HepG2 (cell line): ENCODE measurements around the gene XPO5. TPM values are rescaled to one million over a fixed set of nuclear protein-coding genes. Genes with fewer than 3 reads are reported as not detected.

Experiments
- ATF3 ChIP-seq: sonication (generic); formaldehyde crosslinking; IDR thresholded peaks from 2 replicates; pipeline ENCODE4 v1.4.0; 2020; ENCODE audit warnings: missing genetic modification reagents
- BATF2 ChIP-seq: sonication (generic); formaldehyde crosslinking; IDR thresholded peaks from 2 replicates; pipeline ENCODE4 v1.8.0; 2022; ENCODE audit warnings: mild to moderate bottlenecking, missing genetic modification reagents, moderate library complexity
- CBX2 ChIP-seq, 2 experiments: fragments of 200-600 bp in 1 of 2; sonication (generic); formaldehyde crosslinking in 1 of 2; IDR thresholded peaks; 2 replicates each; pipeline versions ENCODE4 v1.7.0 to v1.8.1; 2018 to 2022; ENCODE audit warnings: low read depth in 2 of 2, low read length in 1 of 2, mild to moderate bottlenecking in 1 of 2, missing genetic modification reagents in 1 of 2
- CCAR2 ChIP-seq: fragments of 200-400 bp; formaldehyde crosslinking; optimal IDR thresholded peaks from 2 replicates; pipeline ENCODE3; 2018; ENCODE audit warnings: low read depth, mild to moderate bottlenecking, low read length, moderate library complexity
- DNMT3B ChIP-seq: conservative IDR thresholded peaks from 2 replicates; pipeline ENCODE4 v1.6.1; 2016; ENCODE audit warnings: missing biosample characterization, control low read depth
- ELF4 ChIP-seq: sonication (generic); formaldehyde crosslinking; IDR thresholded peaks from 2 replicates; pipeline ENCODE4 v1.5.0; 2020; ENCODE audit warnings: missing genetic modification reagents, mild to moderate bottlenecking, moderate library complexity, borderline replicate concordance
- KDM1A ChIP-seq: IDR thresholded peaks from 2 replicates; pipeline ENCODE4 v1.6.1; 2016; ENCODE audit warnings: missing compliant biosample characterization
- MTF2 ChIP-seq: sonication (generic); formaldehyde crosslinking; IDR thresholded peaks from 2 replicates; pipeline ENCODE4 v1.5.0; 2020; ENCODE audit warnings: missing genetic modification reagents, borderline replicate concordance
- PBX2 ChIP-seq: IDR thresholded peaks from 2 replicates; pipeline ENCODE4 v1.6.1; 2016; ENCODE audit warnings: control low read depth
- SIX1 ChIP-seq: sonication (generic); formaldehyde crosslinking; IDR thresholded peaks from 2 replicates; pipeline ENCODE4 v1.4.0; 2020; ENCODE audit warnings: missing genetic modification reagents, borderline replicate concordance
- SRY ChIP-seq: sonication (generic); formaldehyde crosslinking; IDR thresholded peaks from 2 replicates; pipeline ENCODE4 v1.8.0; 2022; ENCODE audit warnings: mild to moderate bottlenecking, missing genetic modification reagents
- TP53 ChIP-seq: sonication (generic); formaldehyde crosslinking; conservative IDR thresholded peaks from 2 replicates; pipeline ENCODE4 v1.4.0; 2020; ENCODE audit warnings: missing genetic modification reagents
- ZBTB37 ChIP-seq: sonication (generic); formaldehyde crosslinking; IDR thresholded peaks from 2 replicates; pipeline ENCODE4 v1.4.0; 2020; ENCODE audit warnings: mild to moderate bottlenecking, missing genetic modification reagents
- ZFP91 ChIP-seq: sonication (generic); formaldehyde crosslinking; IDR thresholded peaks from 2 replicates; pipeline ENCODE4 v1.9.0; 2022; ENCODE audit warnings: missing genetic modification reagents, mild to moderate bottlenecking, borderline replicate concordance
- ZIK1 ChIP-seq: sonication (generic); formaldehyde crosslinking; IDR thresholded peaks from 2 replicates; pipeline ENCODE4 v1.5.0; 2020; ENCODE audit warnings: mild to moderate bottlenecking, low read depth, missing genetic modification reagents, borderline replicate concordance
- ZKSCAN5 ChIP-seq: sonication (generic); formaldehyde crosslinking; IDR thresholded peaks from 2 replicates; pipeline ENCODE4 v1.5.1; 2020; ENCODE audit warnings: mild to moderate bottlenecking, missing genetic modification reagents
- ZNF577 ChIP-seq: sonication (generic); formaldehyde crosslinking; IDR thresholded peaks from 2 replicates; pipeline ENCODE4 v1.4.0; 2020; ENCODE audit warnings: mild to moderate bottlenecking, low read depth, missing genetic modification reagents, borderline replicate concordance
- ZNF781 ChIP-seq: sonication (generic); formaldehyde crosslinking; IDR thresholded peaks from 2 replicates; pipeline ENCODE4 v1.5.1; 2020; ENCODE audit warnings: borderline replicate concordance, mild to moderate bottlenecking, missing genetic modification reagents; ENCODE audit errors: not compliant biosample characterization
- polyA plus RNA-seq, 8 experiments: library from polyadenylated mRNA; depleted of rRNA in 3 of 8; stranded (reverse) in 7 of 8; unstranded in 1 of 8; fragments of >200 nt; fragmentation: Illumina TruSeq in 4 of 8; extraction: Trizol in 4 of 8; gene quantifications; 2 replicates each; pipeline versions ENCODE4 v1.2.1 to v1.2.3, GENCODE V29; 2011 to 2016; ENCODE audit warnings: low read depth in 4 of 8, missing spikeins in 1 of 8, mixed read lengths in 1 of 8; ENCODE audit not compliant: insufficient read depth in 1 of 8
- total RNA-seq, 5 experiments: library from RNA; depleted of rRNA; stranded (reverse); fragments of >200 nt; fragmentation: Illumina TruSeq; extraction: Trizol; gene quantifications; 2 replicates each; pipeline ENCODE4 v1.2.3, GENCODE V29; 2016; ENCODE audit warnings: low read depth in 1 of 5
- TF ChIP-seq, protein P1 (sequence below): sonication (generic); formaldehyde crosslinking; IDR thresholded peaks from 2 replicates; pipeline ENCODE4 v1.9.0; 2021; ENCODE audit warnings: missing genetic modification reagents, mild to moderate bottlenecking, borderline replicate concordance
- TF ChIP-seq, protein P2 (sequence below): IDR thresholded peaks from 2 replicates; pipeline ENCODE4 v1.6.1; 2016; ENCODE audit warnings: missing biosample characterization, missing genetic modification reagents, low read depth

Gene XPO5
- total and polyA plus RNA-seq, 2 of the 13 experiments (the other 11 are each of a cell fraction or from before 2014, with no cell fraction given) = 52.2 to 68.0 TPM

GRCh38 chr6:43516367-43516696 lies 59.5 kb downstream of the XPO5 start (continued):
- no peak for TF ChIP-seq CBX2 (IDR thresholded peaks at IDR 0.05; ENCODE audit: low read depth, low read length)
- no peak for TF ChIP-seq CBX2 (CRISPR knock-in tag; IDR thresholded peaks at IDR 0.05; ENCODE audit: low read depth)
- peak; percentile 53 for TF ChIP-seq ZNF781 (CRISPR knock-in tag)
- TF ChIP-seq, protein P1, sequence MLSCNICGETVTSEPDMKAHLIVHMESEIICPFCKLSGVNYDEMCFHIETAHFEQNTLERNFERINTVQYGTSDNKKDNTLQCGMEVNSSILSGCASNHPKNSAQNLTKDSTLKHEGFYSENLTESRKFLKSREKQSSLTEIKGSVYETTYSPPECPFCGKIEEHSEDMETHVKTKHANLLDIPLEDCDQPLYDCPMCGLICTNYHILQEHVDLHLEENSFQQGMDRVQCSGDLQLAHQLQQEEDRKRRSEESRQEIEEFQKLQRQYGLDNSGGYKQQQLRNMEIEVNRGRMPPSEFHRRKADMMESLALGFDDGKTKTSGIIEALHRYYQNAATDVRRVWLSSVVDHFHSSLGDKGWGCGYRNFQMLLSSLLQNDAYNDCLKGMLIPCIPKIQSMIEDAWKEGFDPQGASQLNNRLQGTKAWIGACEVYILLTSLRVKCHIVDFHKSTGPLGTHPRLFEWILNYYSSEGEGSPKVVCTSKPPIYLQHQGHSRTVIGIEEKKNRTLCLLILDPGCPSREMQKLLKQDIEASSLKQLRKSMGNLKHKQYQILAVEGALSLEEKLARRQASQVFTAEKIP (CRISPR knock-in tag) = no peak
- no peak for TF ChIP-seq ELF4 (CRISPR knock-in tag)
- TF ChIP-seq PBX2 = no peak
- no peak for TF ChIP-seq ZNF577
- TF ChIP-seq, protein P2, sequence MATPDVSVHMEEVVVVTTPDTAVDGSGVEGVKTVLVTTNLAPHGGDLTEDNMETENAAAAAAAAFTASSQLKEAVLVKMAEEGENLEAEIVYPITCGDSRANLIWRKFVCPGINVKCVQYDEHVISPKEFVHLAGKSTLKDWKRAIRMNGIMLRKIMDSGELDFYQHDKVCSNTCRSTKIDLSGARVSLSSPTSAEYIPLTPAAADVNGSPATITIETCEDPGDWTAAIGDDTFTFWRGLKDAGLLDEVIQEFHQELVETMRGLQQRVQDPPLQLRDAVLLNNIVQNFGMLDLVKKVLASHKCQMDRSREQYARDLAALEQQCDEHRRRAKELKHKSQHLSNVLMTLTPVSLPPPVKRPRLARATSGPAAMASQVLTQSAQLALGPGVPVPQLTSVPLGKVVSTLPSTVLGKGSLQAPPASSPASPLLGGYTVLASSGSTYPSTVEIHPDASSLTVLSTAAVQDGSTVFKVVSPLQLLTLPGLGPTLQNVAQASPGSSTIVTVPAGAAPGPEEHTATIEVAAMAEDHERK (CRISPR knock-in tag) = peak; percentile 5; the same call in 1 of the 2 replicates
- TF ChIP-seq SRY (CRISPR knock-in tag) = no peak
- 0 out of 2 replicates have a peak, but pooled peaks have one; percentile 30 for TF ChIP-seq ZBTB37 (CRISPR knock-in tag)
- TF ChIP-seq ATF3 (CRISPR knock-in tag) = no peak
- TF ChIP-seq ZIK1 = peak; percentile 10; the same call in 1 of the 2 replicates
- 0 out of 2 replicates have a peak, but pooled peaks have one; percentile 29 for TF ChIP-seq SIX1
- 0 out of 2 replicates have a peak, but pooled peaks have one; percentile 23 for TF ChIP-seq ZKSCAN5 (CRISPR knock-in tag)
- 0 out of 2 replicates have a peak, but pooled peaks have one; percentile 38 for TF ChIP-seq TP53 (CRISPR knock-in tag)
- peak; percentile 14 for TF ChIP-seq CCAR2
- no peak for TF ChIP-seq ZFP91
- 0 out of 2 replicates have a peak, but pooled peaks have one; percentile 14 for TF ChIP-seq DNMT3B
- no peak for TF ChIP-seq KDM1A
- TF ChIP-seq BATF2 (CRISPR knock-in tag) = no peak
- TF ChIP-seq MTF2 (CRISPR knock-in tag) = peak; percentile 36; the same call in 1 of the 2 replicates
